BLaER1 (cell line): ENCODE data around the gene KAT6B.

ENCODE experiments used
- H3K27ac ChIP-seq: shearing (Covaris generic); formaldehyde crosslinking; 2 replicates; pipeline ENCODE4 v1.8.1; 2022
- H3K27me3 ChIP-seq: shearing (Covaris generic); formaldehyde crosslinking; 2 replicates; pipeline ENCODE4 v1.8.1; 2022
- H3K36me3 ChIP-seq: shearing (Covaris generic); formaldehyde crosslinking; 2 replicates; pipeline ENCODE4 v1.8.1; 2022
- H3K4me1 ChIP-seq: shearing (Covaris generic); formaldehyde crosslinking; 2 replicates; pipeline ENCODE4 v1.8.1; 2022
- H3K4me2 ChIP-seq: shearing (Covaris generic); formaldehyde crosslinking; 2 replicates; pipeline ENCODE4 v1.8.1; 2022
- H3K4me3 ChIP-seq: shearing (Covaris generic); formaldehyde crosslinking; 2 replicates; pipeline ENCODE4 v1.8.1; 2022
- H3K9ac ChIP-seq: shearing (Covaris generic); formaldehyde crosslinking; 2 replicates; pipeline ENCODE4 v1.8.1; 2022
- H3K9me3 ChIP-seq: shearing (Covaris generic); formaldehyde crosslinking; 2 replicates; pipeline ENCODE4 v1.8.1; 2022
- H4K20me1 ChIP-seq: shearing (Covaris generic); formaldehyde crosslinking; 2 replicates; pipeline ENCODE4 v1.8.1; 2022
- Cebpa-rat ChIP-seq: shearing (Covaris generic); IDR thresholded peaks from 2 replicates; pipeline ENCODE4 v1.8.1; 2022

The KAT6B gene

DNA sequence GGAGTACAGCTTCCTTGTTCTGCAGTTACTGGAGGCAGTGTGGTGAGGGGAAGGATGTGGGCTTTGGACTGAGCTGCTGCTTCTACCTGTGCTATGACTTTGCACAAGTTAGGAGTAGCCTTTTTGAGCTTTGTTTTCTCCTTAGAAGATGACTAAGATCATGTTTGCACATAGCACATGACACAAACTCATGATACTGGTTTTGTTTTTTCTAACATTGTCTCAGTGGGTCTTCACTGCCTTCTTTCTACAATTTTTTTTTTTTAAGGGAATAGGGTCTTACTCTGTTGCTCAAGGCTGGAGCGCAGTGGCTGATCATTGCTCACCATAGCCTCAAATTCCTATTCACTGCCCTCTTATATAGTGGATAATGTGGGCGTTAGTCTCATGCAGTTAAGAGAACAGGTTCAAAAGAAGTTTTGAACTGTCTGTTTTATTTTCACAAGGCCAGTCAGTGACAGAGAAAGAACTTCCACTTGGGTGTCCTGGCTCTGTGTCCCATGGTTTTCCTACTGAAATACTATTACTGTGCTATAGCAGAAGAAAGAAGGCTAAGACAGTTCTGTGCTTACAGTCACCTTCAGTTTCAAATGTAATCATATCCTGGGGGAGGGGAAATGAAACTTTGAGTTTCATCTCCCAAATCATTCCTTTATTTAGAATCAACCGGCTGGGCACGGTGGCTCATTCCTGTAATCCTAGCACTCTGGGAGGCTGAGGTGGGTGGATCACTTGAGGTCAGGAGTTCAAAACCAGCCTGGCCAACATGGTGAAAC lies 72.0 kb downstream of the KAT6B start:
- peaks cover 12% of the 10 kb centered on the region for H3K4me1 ChIP-seq
- H3K27me3 ChIP-seq = no peaks in the 10 kb centered on the region
- peaks cover 47% of the 10 kb centered on the region for H4K20me1 ChIP-seq
- H3K4me2 ChIP-seq = no peak overlapping the region
- no peak for TF ChIP-seq Cebpa-rat
- no peak overlapping the region for H3K27ac ChIP-seq
- peaks cover 6% of the 10 kb centered on the region; the same call in 1 of the 2 replicates for H3K9me3 ChIP-seq
- H3K36me3 ChIP-seq = peaks cover 32% of the 10 kb centered on the region
- H3K4me3 ChIP-seq = no peak overlapping the region
- H3K9ac ChIP-seq = no peak overlapping the region

DNA sequence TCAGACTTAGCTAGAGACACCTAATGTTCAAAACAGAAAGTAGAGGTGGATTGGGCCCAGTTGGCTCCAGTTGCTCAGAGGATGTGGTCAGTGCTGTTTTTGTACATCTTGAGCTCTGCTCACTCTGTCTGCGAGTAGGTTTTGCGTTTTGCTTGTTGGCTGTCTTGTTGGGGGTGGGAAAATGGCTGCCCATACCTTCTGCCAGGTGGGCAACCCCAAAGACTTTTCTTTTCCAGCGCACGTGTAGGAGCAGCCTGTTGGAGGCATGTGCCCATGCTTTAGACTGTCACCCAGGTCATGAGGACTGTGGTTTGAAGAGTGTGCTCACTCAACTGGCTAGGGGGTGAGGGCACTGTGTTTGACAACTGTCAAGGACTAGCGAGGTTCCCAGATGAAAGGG lies 73.9 kb downstream of the KAT6B start:
- Histone ChIP-seq H3K9me3 (peaks cover 8% of the 10 kb centered on the region; the same call in 1 of the 2 replicates), H3K9ac (no peak overlapping the region), H3K27me3 (no peaks in the 10 kb centered on the region), H3K4me3 (no peak overlapping the region), H3K4me1 (peaks cover 12% of the 10 kb centered on the region), H3K4me2 (no peak overlapping the region; the same call in 1 of the 2 replicates), H4K20me1 (peaks cover 59% of the 10 kb centered on the region), H3K27ac (no peak overlapping the region), H3K36me3 (peaks cover 25% of the 10 kb centered on the region)
- TF ChIP-seq Cebpa-rat = no peak

DNA sequence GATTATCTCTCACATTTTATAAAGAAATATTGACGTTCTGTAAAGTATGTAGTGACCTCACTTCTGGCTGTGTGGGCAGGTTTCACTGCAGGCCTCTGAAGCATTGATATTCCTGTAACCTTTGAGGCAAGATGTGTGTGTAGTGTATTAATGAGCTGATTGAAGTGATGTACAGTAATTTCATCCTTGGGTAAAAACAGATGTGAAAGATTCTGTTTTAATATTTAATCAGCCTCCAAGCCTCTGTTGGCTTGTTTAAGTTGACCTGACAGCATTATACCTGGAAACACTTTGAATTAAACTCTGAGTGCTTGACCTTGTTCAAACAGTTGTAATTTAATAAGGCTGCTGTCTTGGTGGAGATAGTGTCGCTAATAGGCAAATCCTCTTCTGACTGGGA lies 74.9 kb downstream of the KAT6B start:
- Histone ChIP-seq H4K20me1 (peaks cover 58% of the 10 kb centered on the region), H3K27me3 (no peaks in the 10 kb centered on the region), H3K9ac (no peak overlapping the region), H3K4me3 (no peak overlapping the region), H3K36me3 (peaks cover 17% of the 10 kb centered on the region), H3K4me1 (peaks cover 12% of the 10 kb centered on the region), H3K27ac (no peak overlapping the region), H3K4me2 (no peak overlapping the region), H3K9me3 (peaks cover 8% of the 10 kb centered on the region; the same call in 1 of the 2 replicates)
- no peak for TF ChIP-seq Cebpa-rat

DNA sequence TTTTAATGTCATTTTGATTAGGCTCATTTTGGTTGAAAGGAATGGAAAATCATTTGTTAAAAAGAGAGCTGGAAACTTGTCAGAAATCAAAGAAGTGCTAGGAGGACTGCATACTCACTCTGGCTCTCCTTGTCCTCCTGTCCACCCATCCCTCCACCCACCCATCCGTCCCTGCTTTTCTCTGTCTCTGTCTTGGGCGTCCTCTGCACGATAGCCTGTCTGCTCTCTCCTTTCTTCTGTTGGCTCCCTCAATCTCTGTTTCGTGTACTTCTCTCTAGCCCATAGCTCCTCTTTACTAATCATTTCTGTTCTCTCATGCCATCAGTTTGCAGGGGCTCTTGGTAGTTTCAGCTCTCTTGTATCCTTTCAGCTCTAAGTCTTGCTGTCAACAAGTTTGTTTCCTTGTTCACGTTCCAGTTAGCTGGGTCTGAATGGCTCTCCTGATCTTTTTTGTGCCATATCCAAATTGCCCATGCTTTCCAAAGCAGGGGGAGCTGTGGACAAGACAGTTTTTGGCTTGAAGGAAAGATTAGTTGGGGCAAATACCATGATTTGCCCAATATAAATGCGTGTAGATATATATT lies 75.6 kb downstream of the KAT6B start:
- peaks cover 18% of the 10 kb centered on the region for H3K4me1 ChIP-seq
- no peak for TF ChIP-seq Cebpa-rat
- H3K4me2 ChIP-seq = no peak overlapping the region

DNA sequence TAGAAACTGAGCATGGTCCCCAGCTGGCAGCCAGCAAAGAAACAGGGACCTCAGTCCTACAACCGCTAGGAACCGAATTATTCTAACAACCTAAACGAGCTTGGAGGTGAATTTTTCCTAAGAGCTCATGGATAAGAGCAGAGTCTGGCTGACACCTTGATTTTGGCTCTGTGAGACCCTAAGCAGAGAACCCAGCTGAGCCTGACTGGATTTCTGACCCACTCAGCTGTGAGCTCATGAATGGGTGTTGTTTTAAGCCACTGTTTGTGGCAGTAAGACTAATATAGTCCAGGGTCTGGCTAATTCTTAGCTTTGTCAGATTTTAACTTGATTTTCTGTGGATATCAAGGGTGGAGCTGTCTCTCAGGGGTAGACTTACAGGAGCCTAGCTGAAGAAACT lies 77.1 kb downstream of the KAT6B start:
- Histone ChIP-seq H3K9me3 (peaks cover 13% of the 10 kb centered on the region; the same call in 1 of the 2 replicates), H3K4me3 (no peak overlapping the region), H3K27me3 (no peaks in the 10 kb centered on the region), H4K20me1 (peaks cover 69% of the 10 kb centered on the region), H3K4me1 (peaks cover 13% of the 10 kb centered on the region; the same call in 1 of the 2 replicates), H3K36me3 (peaks cover 22% of the 10 kb centered on the region), H3K4me2 (no peak overlapping the region), H3K9ac (no peak overlapping the region), H3K27ac (no peak overlapping the region)
- TF ChIP-seq Cebpa-rat = no peak

More for the DNA sequence above, 75.6 kb downstream of the KAT6B start:
- H3K9me3 ChIP-seq = peaks cover 8% of the 10 kb centered on the region; the same call in 1 of the 2 replicates
- peaks cover 61% of the 10 kb centered on the region for H4K20me1 ChIP-seq
- no peaks in the 10 kb centered on the region for H3K27me3 ChIP-seq
- peaks cover 17% of the 10 kb centered on the region for H3K36me3 ChIP-seq
- no peak overlapping the region for H3K4me3 ChIP-seq
- no peak overlapping the region for H3K9ac ChIP-seq
- no peak overlapping the region for H3K27ac ChIP-seq

DNA sequence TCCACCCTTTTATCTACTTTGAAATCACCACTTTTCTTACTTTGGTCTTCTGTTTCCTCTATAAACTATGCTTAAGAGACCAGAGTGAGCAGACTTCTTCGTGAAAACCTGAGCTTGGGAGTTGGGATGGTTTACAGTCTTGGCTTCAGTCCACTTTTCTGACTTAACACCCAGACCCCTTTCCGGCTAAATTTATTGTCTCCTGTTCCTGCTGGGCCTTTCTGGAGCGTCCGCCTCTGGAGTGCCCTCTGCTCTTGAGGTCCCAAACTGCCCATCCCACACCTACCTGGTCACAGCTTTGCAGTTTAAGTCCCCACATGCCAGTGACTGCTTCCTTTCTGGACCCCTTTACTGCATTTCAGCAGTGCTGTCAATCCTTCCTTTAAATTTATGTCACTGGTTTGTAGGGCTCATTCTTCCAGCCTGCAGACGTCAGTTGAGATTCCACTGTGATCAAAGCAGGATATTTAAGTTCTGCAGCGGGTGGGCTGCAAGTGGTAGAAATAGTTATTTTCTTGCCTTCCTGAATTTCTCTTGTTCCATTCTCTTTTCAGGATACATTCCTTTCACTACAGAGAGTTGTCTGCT lies 80.3 kb downstream of the KAT6B start:
- Histone ChIP-seq H3K27ac (no peak overlapping the region), H3K4me2 (no peak overlapping the region), H3K27me3 (no peaks in the 10 kb centered on the region), H3K4me1 (peaks cover 35% of the 10 kb centered on the region), H3K9ac (no peak overlapping the region), H3K4me3 (no peak overlapping the region), H3K9me3 (peaks cover 13% of the 10 kb centered on the region; the same call in 1 of the 2 replicates), H3K36me3 (peaks cover 22% of the 10 kb centered on the region), H4K20me1 (peaks cover 79% of the 10 kb centered on the region)
- no peak for TF ChIP-seq Cebpa-rat

DNA sequence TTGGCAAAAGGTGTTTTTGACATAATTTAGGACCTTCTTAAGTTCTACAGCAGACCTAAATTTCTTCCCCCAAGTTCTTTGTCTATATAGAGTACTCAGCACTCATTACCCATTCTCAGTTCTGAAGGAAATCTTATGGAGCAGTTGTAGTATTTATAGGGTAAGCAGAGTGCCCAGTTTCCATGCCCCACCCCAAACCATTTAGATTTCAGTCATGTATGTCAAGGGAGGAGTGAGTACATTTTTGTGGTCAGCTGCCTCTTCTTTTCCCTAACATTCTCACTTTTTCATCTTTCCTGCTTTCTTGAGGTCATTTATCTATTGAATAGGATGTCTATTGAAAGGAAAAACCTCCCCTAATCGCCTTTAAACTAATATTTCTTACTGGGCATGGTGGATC lies 83.3 kb downstream of the KAT6B start:
- H3K27me3 ChIP-seq = no peaks in the 10 kb centered on the region
- H3K4me3 ChIP-seq = no peak overlapping the region
- no peak overlapping the region for H3K27ac ChIP-seq
- TF ChIP-seq Cebpa-rat = no peak
- 0 out of 2 replicates have a peak, but pooled peaks cover 5% of the 10 kb centered on the region for H3K9me3 ChIP-seq
- H3K4me2 ChIP-seq = peak overlapping the region; percentile 11; the same call in 1 of the 2 replicates
- peaks cover 45% of the 10 kb centered on the region for H3K4me1 ChIP-seq
- peaks cover 66% of the 10 kb centered on the region for H4K20me1 ChIP-seq
- H3K36me3 ChIP-seq = peaks cover 11% of the 10 kb centered on the region
- H3K9ac ChIP-seq = no peak overlapping the region

DNA sequence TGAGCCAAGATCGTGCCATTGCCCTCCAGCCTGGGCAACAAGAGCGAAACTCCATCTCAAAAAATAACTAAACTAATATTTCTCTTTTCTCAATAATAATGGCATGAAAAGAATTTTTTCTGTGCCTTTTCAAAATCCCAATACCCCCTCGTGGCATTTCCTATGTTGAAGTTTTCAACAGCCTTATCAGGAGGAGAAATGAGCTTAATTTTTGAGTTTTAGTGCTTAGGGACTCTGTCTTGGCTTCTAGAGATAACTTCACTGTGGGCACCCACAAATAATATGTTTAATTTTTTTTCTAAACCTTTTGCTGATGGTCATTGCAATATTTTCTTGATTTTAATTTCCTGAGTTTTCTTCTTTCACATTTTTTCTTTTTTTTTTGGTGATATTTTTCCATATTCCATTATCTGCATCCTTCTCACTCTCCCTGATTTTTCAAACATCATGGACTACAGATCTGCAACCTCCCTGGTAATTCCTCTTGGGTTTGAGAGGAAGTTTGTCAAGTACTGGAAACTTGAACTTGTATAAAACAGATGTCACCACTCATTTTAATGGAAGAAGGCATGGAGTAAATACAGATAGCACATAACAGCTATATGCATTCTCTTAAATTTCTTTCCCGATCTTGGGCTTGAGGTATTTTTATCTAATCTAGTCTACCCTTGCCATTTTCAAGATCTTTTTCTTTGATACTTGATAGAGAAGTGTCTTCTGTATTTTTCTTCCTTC lies 84.0 kb downstream of the KAT6B start:
- H3K4me1 ChIP-seq = peaks cover 45% of the 10 kb centered on the region
- H4K20me1 ChIP-seq = peaks cover 68% of the 10 kb centered on the region
- no peaks in the 10 kb centered on the region for H3K27me3 ChIP-seq
- H3K4me2 ChIP-seq = 0 out of 2 replicates have a peak overlapping the region, but pooled peaks have one; percentile 22
- H3K9me3 ChIP-seq = 0 out of 2 replicates have a peak, but pooled peaks cover 5% of the 10 kb centered on the region
- no peak for TF ChIP-seq Cebpa-rat
- H3K27ac ChIP-seq = no peak overlapping the region
- H3K36me3 ChIP-seq = peaks cover 11% of the 10 kb centered on the region
- H3K4me3 ChIP-seq = no peak overlapping the region
- H3K9ac ChIP-seq = no peak overlapping the region

DNA sequence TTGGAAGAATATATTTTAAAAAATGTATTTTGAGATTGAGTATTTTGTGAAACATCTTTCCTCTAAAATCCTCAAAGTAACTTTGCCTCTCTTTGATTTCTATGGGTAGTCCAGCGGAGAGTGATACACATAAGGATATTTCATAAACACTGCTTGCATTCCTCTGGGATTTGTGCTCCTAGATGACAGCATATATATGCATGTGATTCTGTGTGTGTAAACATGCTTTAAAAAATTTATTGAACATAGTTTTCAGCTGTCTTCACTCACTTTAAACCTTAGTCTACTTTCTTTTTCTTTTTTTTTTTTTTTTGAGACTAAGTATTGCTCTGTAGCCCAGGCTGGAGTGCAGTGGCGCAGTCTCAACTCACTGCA lies 84.6 kb downstream of the KAT6B start:
- Histone ChIP-seq H3K9ac (no peak overlapping the region), H4K20me1 (peaks cover 67% of the 10 kb centered on the region), H3K9me3 (0 out of 2 replicates have a peak, but pooled peaks cover 5% of the 10 kb centered on the region), H3K27me3 (no peaks in the 10 kb centered on the region), H3K36me3 (peaks cover 11% of the 10 kb centered on the region), H3K4me3 (no peak overlapping the region), H3K4me2 (0 out of 2 replicates have a peak overlapping the region, but pooled peaks have one; percentile 22), H3K4me1 (peaks cover 45% of the 10 kb centered on the region), H3K27ac (no peak overlapping the region)
- TF ChIP-seq Cebpa-rat = no peak
